HCT116 (cell line): Measurements from ENCODE around the gene ERGIC2. TPM values are rescaled to one million over a fixed set of nuclear protein-coding genes. Genes with fewer than 3 reads are reported as not detected.

Experiments used
- ATAC-seq: fragments of 200-7000 bp; cut with Tn5 transposase; 2 replicates; pipeline ENCODE4 v1.9.1; 2020; ENCODE audit warnings: mild to moderate bottlenecking, moderate library complexity
- BruUV-seq: library from RNA; stranded (reverse); fragments of 400-500 nt; replicated peaks from 2 replicates; lab custom pipeline; 2021; lab: Mats Ljungman, UMichigan
- CTCF ChIA-PET: fragments of 300-600 bp; sonication (Branson Sonifier 250); formaldehyde crosslinking; loops from one replicate; lab custom pipeline; 2021; ENCODE audit warnings: antibody characterized with exemption; lab: Charles Lee
- POLR2A ChIA-PET: fragments of 300-600, 350-600 bp; sonication (Branson Sonifier 250); formaldehyde crosslinking; loops from one replicate; lab custom pipeline; 2021; ENCODE audit warnings: antibody characterized with exemption; lab: Charles Lee
- RAD21 ChIA-PET, 2 experiments: fragments of 300-600 bp; sonication (Branson Sonifier 250); formaldehyde crosslinking; loops; one replicate each; lab custom pipeline; 2023; ENCODE audit warnings: low total read pairs in 2 of 2; ENCODE audit not compliant: uncharacterized antibody in 2 of 2, unreplicated experiment in 2 of 2, low non-redundant PET in 1 of 2; lab: Charles Lee
- DNase-seq: peaks from one replicate; pipeline ENCODE4 v3.0.0-alpha.2; 2010; ENCODE audit warnings: low read depth, low spot score
- H2AFZ ChIP-seq: fragments of 200-600 bp; shearing (Covaris generic), sonication (generic); 2 replicates; pipeline ENCODE4 v1.6.1; 2017; ENCODE audit warnings: low read depth, mixed run types, mixed read lengths, antibody characterized with exemption, low read length; ENCODE audit not compliant: poor library complexity, severe bottlenecking
- H3K27ac ChIP-seq: 2 replicates; pipeline ENCODE4 v1.5.1; 2012; ENCODE audit warnings: low read depth, low read length
- H3K27me3 ChIP-seq: fragments of 200-600 bp; sonication (generic); 2 replicates; pipeline ENCODE4 v1.6.1; 2016; ENCODE audit warnings: mixed run types, low read length, mixed read lengths; ENCODE audit not compliant: insufficient read depth
- H3K36me3 ChIP-seq, 2 experiments: fragments of 200-500 bp in 1 of 2; fragments of 200-600 bp in 1 of 2; sonication (Bioruptor generic) in 1 of 2; sonication (generic) in 1 of 2; 2 replicates each; pipeline versions ENCODE4 v1.5.1 to v1.6.1; 2014 to 2016; ENCODE audit warnings: low read length in 2 of 2, inconsistent platforms in 1 of 2, mixed read lengths in 1 of 2, mixed run types in 1 of 2; ENCODE audit not compliant: insufficient read depth in 2 of 2, control insufficient read depth in 1 of 2
- H3K4me1 ChIP-seq, 2 experiments: fragments of 200-600 bp in 1 of 2; sonication (generic) in 1 of 2; 2 replicates each; pipeline versions ENCODE4 v1.5.1 to v1.6.1; 2012 to 2017; ENCODE audit warnings: low read length in 2 of 2, inconsistent platforms in 1 of 2, mild to moderate bottlenecking in 1 of 2, mixed read lengths in 1 of 2, mixed run types in 1 of 2, moderate library complexity in 1 of 2; ENCODE audit not compliant: insufficient read depth in 2 of 2, control insufficient read depth in 1 of 2
- H3K4me2 ChIP-seq: fragments of 200-600 bp; sonication (generic); 2 replicates; pipeline ENCODE4 v1.6.1; 2017; ENCODE audit warnings: mixed run types, low read length, mixed read lengths
- H3K4me3 ChIP-seq, 2 experiments: fragments of 200-600 bp in 1 of 2; sonication (generic) in 1 of 2; replicated peaks in 1 of 2; 2 replicates each; pipeline ENCODE4 v1.5.1; 2011 to 2016; ENCODE audit warnings: low read length in 2 of 2, control low read depth in 1 of 2, low read depth in 1 of 2, mild to moderate bottlenecking in 1 of 2, mixed read lengths in 1 of 2, mixed run types in 1 of 2
- H3K79me2 ChIP-seq: fragments of 200-600 bp; sonication (generic); 2 replicates; pipeline ENCODE4 v1.6.1; 2017; ENCODE audit warnings: mild to moderate bottlenecking, mixed run types, low read length, moderate library complexity, mixed read lengths; ENCODE audit not compliant: insufficient read depth
- H3K9ac ChIP-seq: fragments of 200-600 bp; sonication (generic); 2 replicates; pipeline ENCODE4 v1.6.1; 2016; ENCODE audit warnings: low read length, mixed read lengths
- H3K9me2 ChIP-seq: fragments of 200-600 bp; sonication (generic), shearing (Covaris generic); 2 replicates; pipeline ENCODE4 v1.6.1; 2017; ENCODE audit warnings: mixed run types, mild to moderate bottlenecking, moderate library complexity; ENCODE audit not compliant: insufficient read depth
- H3K9me3 ChIP-seq, 2 experiments: fragments of 200-500 bp in 1 of 2; fragments of 200-600 bp in 1 of 2; sonication (Bioruptor generic) in 1 of 2; sonication (generic) in 1 of 2; 2 replicates each; pipeline ENCODE4 v1.6.1; 2014 to 2017; ENCODE audit warnings: low read length in 2 of 2, mixed read lengths in 2 of 2, inconsistent platforms in 1 of 2, low read depth in 1 of 2, mild to moderate bottlenecking in 1 of 2, mixed run types in 1 of 2, moderate library complexity in 1 of 2; ENCODE audit not compliant: control insufficient read depth in 1 of 2, insufficient read depth in 1 of 2
- H4K20me1 ChIP-seq: fragments of 200-600 bp; sonication (generic), shearing (Covaris generic); 2 replicates; pipeline ENCODE4 v1.6.1; 2017; ENCODE audit warnings: mixed run types, mild to moderate bottlenecking, moderate library complexity; ENCODE audit not compliant: insufficient read depth
- CEBPB ChIP-seq: IDR thresholded peaks from 2 replicates; pipeline ENCODE4 v1.6.1; 2012; ENCODE audit warnings: low read depth
- ELF1 ChIP-seq: IDR thresholded peaks from 2 replicates; pipeline ENCODE4 v1.6.1; 2012; ENCODE audit warnings: low read depth, borderline replicate concordance
- EZH2 ChIP-seq: fragments of 200-600 bp; sonication (generic); IDR thresholded peaks from 2 replicates; pipeline ENCODE4 v1.6.1; 2017; ENCODE audit warnings: antibody characterized with exemption, mixed run types
- EZH2phosphoT487 ChIP-seq: fragments of 200-600 bp; IDR thresholded peaks from 2 replicates; pipeline ENCODE4 v1.6.1; 2018; ENCODE audit warnings: antibody characterized with exemption, borderline replicate concordance
- JUND ChIP-seq: IDR thresholded peaks from 2 replicates; pipeline ENCODE4 v1.6.1; 2012
- REST ChIP-seq: IDR thresholded peaks from 2 replicates; pipeline ENCODE4 v1.6.1; 2012; ENCODE audit warnings: low read depth
- TCF7L2 ChIP-seq: IDR thresholded peaks from 2 replicates; pipeline ENCODE4 v1.7.0; 2011; ENCODE audit warnings: borderline replicate concordance, inconsistent platforms; ENCODE audit not compliant: insufficient read depth, insufficient read length; ENCODE audit errors: extremely low read depth
- ZFX ChIP-seq: fragments of 450-650 bp; IDR thresholded peaks from 2 replicates; pipeline ENCODE4 v1.6.1; 2017
- ZNF274 ChIP-seq: fragments of 200-500 bp; sonication (Bioruptor generic); IDR thresholded peaks from 2 replicates; pipeline ENCODE4 v1.6.1; 2014; ENCODE audit warnings: mild to moderate bottlenecking, low read depth, low read length, inconsistent platforms
- intact Hi-C: fragments of 100-400 bp; cut with micrococcal nuclease; formaldehyde crosslinking; loops from 2 replicates; pipeline ENCODE4 v1.10.0; 2022
- total RNA-seq: library from RNA; stranded (reverse); gene quantifications from one replicate; pipeline ENCODE4 v1.2.1, GENCODE V29; 2021; ENCODE audit not compliant: unreplicated experiment
- TF ChIP-seq, protein P1 (sequence below), 3 experiments: fragments of 200-600 bp in 1 of 3; sonication (generic) in 1 of 3; IDR thresholded peaks in 2 of 3; conservative IDR thresholded peaks in 1 of 3; 2 replicates each; pipeline ENCODE4 v1.5.1; 2012 to 2017; ENCODE audit warnings: low read depth in 2 of 3, low read length in 2 of 3, antibody characterized with exemption in 1 of 3, borderline replicate concordance in 1 of 3, control low read depth in 1 of 3, mild to moderate bottlenecking in 1 of 3, mixed read lengths in 1 of 3, mixed run types in 1 of 3, moderate library complexity in 1 of 3; ENCODE audit not compliant: insufficient read depth in 1 of 3

Gene ERGIC2
- total RNA-seq, 1 experiment from 2014 or later: 71.1 TPM

DNA sequence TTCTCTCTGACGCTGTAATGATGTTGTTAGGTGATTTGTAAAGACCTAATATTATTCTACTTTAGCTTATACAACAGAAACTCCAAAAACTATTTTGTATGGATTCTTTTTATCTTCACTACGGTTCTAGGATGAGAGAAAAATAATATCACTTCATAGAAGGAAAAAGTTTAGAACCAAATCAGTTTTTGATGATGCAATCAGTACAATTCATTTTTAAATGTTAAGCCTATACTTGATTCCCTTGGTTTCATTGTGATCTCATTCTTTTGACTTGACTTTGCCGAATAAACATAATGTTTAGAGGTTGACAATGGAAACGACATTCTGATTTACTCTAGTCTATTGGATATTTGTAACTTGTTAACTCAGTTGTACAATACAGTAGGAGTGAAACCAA is 24.6 kb upstream of the ERGIC2 start:
- H2AFZ ChIP-seq: no peak overlapping the region
- ChIA-PET CTCF (no interaction called here), RAD21 (no interaction called here), POLR2A (no interaction called here)
- intact Hi-C loops: no loop called here
- no peak overlapping the region for H3K27ac ChIP-seq
- no peaks in the 10 kb centered on the region for H3K9me2 ChIP-seq
- H3K27me3 ChIP-seq: no peaks in the 10 kb centered on the region
- no peak overlapping the region for H3K4me2 ChIP-seq
- no peaks in the 10 kb centered on the region for H3K36me3 ChIP-seq
- no peaks in the 10 kb centered on the region for H3K4me1 ChIP-seq
- ATAC-seq: no peak
- no peaks in the 10 kb centered on the region for H3K79me2 ChIP-seq
- H4K20me1 ChIP-seq: no peaks in the 10 kb centered on the region
- BruUV-seq: no TSS peak
- TF ChIP-seq JUND: no peak
- TF ChIP-seq ZNF274: no peak
- no peak for TF ChIP-seq EZH2
- TF ChIP-seq CEBPB: no peak
- TF ChIP-seq, protein P1, sequence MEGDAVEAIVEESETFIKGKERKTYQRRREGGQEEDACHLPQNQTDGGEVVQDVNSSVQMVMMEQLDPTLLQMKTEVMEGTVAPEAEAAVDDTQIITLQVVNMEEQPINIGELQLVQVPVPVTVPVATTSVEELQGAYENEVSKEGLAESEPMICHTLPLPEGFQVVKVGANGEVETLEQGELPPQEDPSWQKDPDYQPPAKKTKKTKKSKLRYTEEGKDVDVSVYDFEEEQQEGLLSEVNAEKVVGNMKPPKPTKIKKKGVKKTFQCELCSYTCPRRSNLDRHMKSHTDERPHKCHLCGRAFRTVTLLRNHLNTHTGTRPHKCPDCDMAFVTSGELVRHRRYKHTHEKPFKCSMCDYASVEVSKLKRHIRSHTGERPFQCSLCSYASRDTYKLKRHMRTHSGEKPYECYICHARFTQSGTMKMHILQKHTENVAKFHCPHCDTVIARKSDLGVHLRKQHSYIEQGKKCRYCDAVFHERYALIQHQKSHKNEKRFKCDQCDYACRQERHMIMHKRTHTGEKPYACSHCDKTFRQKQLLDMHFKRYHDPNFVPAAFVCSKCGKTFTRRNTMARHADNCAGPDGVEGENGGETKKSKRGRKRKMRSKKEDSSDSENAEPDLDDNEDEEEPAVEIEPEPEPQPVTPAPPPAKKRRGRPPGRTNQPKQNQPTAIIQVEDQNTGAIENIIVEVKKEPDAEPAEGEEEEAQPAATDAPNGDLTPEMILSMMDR (IDR thresholded peaks at IDR 0.05 in 2 of 3, conservative IDR thresholded peaks at IDR 0.05 in 1 of 3; ENCODE audit: borderline replicate concordance in 1 of 3, insufficient read depth in 1 of 3, low read depth in 2 of 3, low read length in 2 of 3): no peak
- no peak for TF ChIP-seq EZH2phosphoT487
- TF ChIP-seq ELF1: no peak
- TF ChIP-seq ZFX: no peak
- TF ChIP-seq TCF7L2: no peak
- TF ChIP-seq REST: no peak
- DNase-seq: no peak
- no peak overlapping the region for H3K9ac ChIP-seq
- no peaks in the 10 kb centered on the region for H3K9me3 ChIP-seq
- H3K4me3 ChIP-seq: no peak overlapping the region
